H1 (cell line): Measurements from ENCODE around the gene CUEDC1. TPM values are rescaled to one million over a fixed set of nuclear protein-coding genes. Genes with fewer than 3 reads are reported as not detected.

Experiments used
- CTCF ChIA-PET: fragments of 300-600 bp; sonication (Branson Sonifier 250); formaldehyde crosslinking; loops from one replicate; lab custom pipeline; 2021; ENCODE audit not compliant: partially characterized antibody; lab: Charles Lee
- POLR2A ChIA-PET: fragments of 300-600 bp; sonication (Branson Sonifier 250); formaldehyde crosslinking; loops from one replicate; lab custom pipeline; 2021; ENCODE audit warnings: inconsistent platforms; ENCODE audit not compliant: partially characterized antibody; lab: Charles Lee
- DNase-seq, 2 experiments: peaks; one replicate each; pipeline versions ENCODE4 v3.0.0 to v3.0.0-alpha.2; 2010 to 2022; ENCODE audit warnings: low spot score in 2 of 2, low read depth in 1 of 2, mixed read lengths in 1 of 2
- FAIRE-seq: peaks from 2 replicates; lab custom pipeline; 2011; peaks lifted over from hg19 to GRCh38; lab: Jason Lieb, UNC
- H2AFZ ChIP-seq: 2 replicates; pipeline ENCODE4 v1.8.1; 2012; ENCODE audit warnings: low read length, inconsistent platforms
- H2AK5ac ChIP-seq: 2 replicates; pipeline ENCODE4 v1.6.1; 2013; ENCODE audit warnings: low read depth, low read length
- H2BK120ac ChIP-seq: replicated peaks from 2 replicates; pipeline ENCODE3; 2013; ENCODE audit warnings: low read depth, low read length, inconsistent platforms
- H2BK12ac ChIP-seq: 2 replicates; pipeline ENCODE4 v1.6.1; 2013; ENCODE audit warnings: low read depth, low read length
- H2BK15ac ChIP-seq: 2 replicates; pipeline ENCODE4 v1.6.1; 2013; ENCODE audit warnings: low read length
- H2BK20ac ChIP-seq: 2 replicates; pipeline ENCODE4 v1.6.1; 2013; ENCODE audit warnings: low read length
- H2BK5ac ChIP-seq: 2 replicates; pipeline ENCODE4 v1.6.1; 2013; ENCODE audit warnings: low read depth, low read length
- H3K14ac ChIP-seq: 2 replicates; pipeline ENCODE4 v1.6.1; 2013; ENCODE audit warnings: inconsistent platforms; ENCODE audit not compliant: insufficient read length
- H3K18ac ChIP-seq: 2 replicates; pipeline ENCODE4 v1.6.1; 2013; ENCODE audit warnings: low read length; ENCODE audit errors: extremely low read depth
- H3K23ac ChIP-seq: 2 replicates; pipeline ENCODE4 v1.6.1; 2013; ENCODE audit warnings: inconsistent platforms; ENCODE audit not compliant: insufficient read length
- H3K23me2 ChIP-seq: 2 replicates; pipeline ENCODE4 v1.6.1; 2013; ENCODE audit warnings: low read depth, low read length
- H3K27ac ChIP-seq: 2 replicates; pipeline ENCODE4 v1.6.1; 2011; ENCODE audit warnings: low read depth, low read length, inconsistent platforms
- H3K27me3 ChIP-seq, 4 experiments: replicated peaks in 1 of 4; 1 replicate in 1 of 4; 2 replicates in 3 of 4; pipeline versions ENCODE4 v1.6.1 to v1.8.1; 2011 to 2013; ENCODE audit warnings: low read length in 3 of 4, mild to moderate bottlenecking in 3 of 4, inconsistent platforms in 2 of 4, mixed read lengths in 2 of 4, moderate library complexity in 1 of 4; ENCODE audit not compliant: control insufficient read depth in 3 of 4, insufficient read depth in 3 of 4; ENCODE audit errors: extremely low read depth in 1 of 4
- H3K36me3 ChIP-seq, 4 experiments: 2 replicates each; pipeline versions ENCODE4 v1.6.1 to v1.8.1; 2011 to 2013; ENCODE audit warnings: mild to moderate bottlenecking in 4 of 4, low read length in 3 of 4, moderate library complexity in 2 of 4, control low read depth in 1 of 4, inconsistent platforms in 1 of 4; ENCODE audit not compliant: insufficient read depth in 4 of 4, control insufficient read depth in 2 of 4
- H3K4ac ChIP-seq: replicated peaks from 2 replicates; pipeline ENCODE3; 2013; ENCODE audit warnings: low read length, low read depth, mixed read lengths, inconsistent platforms; ENCODE audit not compliant: insufficient read length
- H3K4me1 ChIP-seq, 4 experiments: replicated peaks in 1 of 4; 1 replicate in 1 of 4; 2 replicates in 3 of 4; pipeline versions ENCODE4 v1.6.1 to v1.8.1; 2011 to 2013; ENCODE audit warnings: low read length in 3 of 4, inconsistent platforms in 2 of 4, mixed read lengths in 1 of 4; ENCODE audit not compliant: insufficient read depth in 4 of 4, control insufficient read depth in 3 of 4
- H3K4me2 ChIP-seq, 2 experiments: 2 replicates each; pipeline versions ENCODE4 v1.6.1 to v1.8.1; 2011 to 2013; ENCODE audit warnings: low read depth in 2 of 2, low read length in 2 of 2, control low read depth in 1 of 2, inconsistent platforms in 1 of 2, mild to moderate bottlenecking in 1 of 2; ENCODE audit not compliant: insufficient read depth in 1 of 2
- H3K4me3 ChIP-seq, 4 experiments: fragments of 200-600, 300-600 bp in 1 of 4; sonication (generic), shearing (Covaris generic), sonication (Bioruptor Twin) in 1 of 4; 2 replicates each; pipeline versions ENCODE4 v1.5.1 to v1.8.1; 2011 to 2016; ENCODE audit warnings: low read length in 4 of 4, low read depth in 3 of 4, control low read depth in 2 of 4, inconsistent platforms in 2 of 4, mild to moderate bottlenecking in 2 of 4, mixed read lengths in 1 of 4, moderate library complexity in 1 of 4; ENCODE audit not compliant: insufficient read depth in 2 of 4; ENCODE audit errors: extremely low read depth in 1 of 4
- H3K56ac ChIP-seq: replicated peaks from 2 replicates; pipeline ENCODE3; 2013; ENCODE audit warnings: low read depth, mild to moderate bottlenecking, mixed read lengths, low read length, inconsistent platforms; ENCODE audit not compliant: insufficient read length
- H3K79me1 ChIP-seq: 2 replicates; pipeline ENCODE4 v1.6.1; 2013; ENCODE audit warnings: low read depth, low read length, control low read depth
- H3K79me2 ChIP-seq, 2 experiments: 2 replicates each; pipeline versions ENCODE4 v1.6.1 to v1.8.1; 2012 to 2013; ENCODE audit warnings: low read length in 2 of 2, mild to moderate bottlenecking in 2 of 2, inconsistent platforms in 1 of 2; ENCODE audit not compliant: insufficient read depth in 2 of 2, control insufficient read depth in 1 of 2
- H3K9ac ChIP-seq, 4 experiments: replicated peaks in 1 of 4; 1 replicate in 1 of 4; 2 replicates in 3 of 4; pipeline versions ENCODE4 v1.6.1 to v1.8.1; 2011 to 2013; ENCODE audit warnings: low read depth in 3 of 4, low read length in 3 of 4, control low read depth in 2 of 4, mild to moderate bottlenecking in 2 of 4, moderate library complexity in 2 of 4, inconsistent platforms in 1 of 4; ENCODE audit errors: extremely low read depth in 1 of 4
- H3K9me3 ChIP-seq, 2 experiments: 2 replicates each; pipeline versions ENCODE4 v1.6.1 to v1.8.1; 2012 to 2013; ENCODE audit warnings: mild to moderate bottlenecking in 2 of 2, moderate library complexity in 2 of 2, control low read depth in 1 of 2, inconsistent platforms in 1 of 2, low read depth in 1 of 2, low read length in 1 of 2, mixed read lengths in 1 of 2; ENCODE audit not compliant: insufficient read depth in 2 of 2
- H4K20me1 ChIP-seq, 2 experiments: replicated peaks in 1 of 2; 2 replicates each; pipeline versions ENCODE3 to v1.8.1; 2011 to 2013; ENCODE audit warnings: inconsistent platforms in 2 of 2, low read length in 2 of 2, mild to moderate bottlenecking in 1 of 2; ENCODE audit not compliant: insufficient read depth in 2 of 2, control insufficient read depth in 1 of 2
- H4K5ac ChIP-seq: 2 replicates; pipeline ENCODE4 v1.6.1; 2013; ENCODE audit warnings: low read length, low read depth, mixed read lengths, inconsistent platforms; ENCODE audit not compliant: insufficient read length
- H4K8ac ChIP-seq: 2 replicates; pipeline ENCODE4 v1.8.0; 2013; ENCODE audit warnings: mild to moderate bottlenecking, moderate library complexity, low read length, inconsistent platforms; ENCODE audit not compliant: insufficient read depth; ENCODE audit errors: extremely low read depth
- H4K91ac ChIP-seq: replicated peaks from 2 replicates; pipeline ENCODE3; 2013; ENCODE audit warnings: low read length, mixed read lengths, inconsistent platforms; ENCODE audit not compliant: insufficient read length
- ATF3 ChIP-seq: IDR thresholded peaks from 2 replicates; pipeline ENCODE4 v1.6.1; 2011; ENCODE audit warnings: low read depth, mild to moderate bottlenecking, low read length; ENCODE audit not compliant: insufficient read depth
- BCL11A ChIP-seq, 2 experiments: IDR thresholded peaks; one replicate each; pipeline ENCODE4 v1.6.1; 2011; ENCODE audit warnings: low read depth in 2 of 2, low read length in 2 of 2, mild to moderate bottlenecking in 2 of 2
- CTBP2 ChIP-seq: IDR thresholded peaks from 2 replicates; pipeline ENCODE4 v1.7.0; 2011; ENCODE audit warnings: borderline replicate concordance, mild to moderate bottlenecking, moderate library complexity, mixed read lengths, low read length; ENCODE audit not compliant: insufficient read depth, insufficient read length
- EP300 ChIP-seq, 2 experiments: IDR thresholded peaks; 1 replicate in 1 of 2; 2 replicates in 1 of 2; pipeline ENCODE4 v1.6.1; 2011 to 2012; ENCODE audit warnings: low read depth in 2 of 2, low read length in 2 of 2, mild to moderate bottlenecking in 2 of 2, borderline replicate concordance in 1 of 2, inconsistent platforms in 1 of 2, moderate library complexity in 1 of 2
- FOSL1 ChIP-seq: IDR thresholded peaks from 2 replicates; pipeline ENCODE4 v1.6.1; 2011; ENCODE audit warnings: mild to moderate bottlenecking, low read depth, low read length, moderate library complexity; ENCODE audit not compliant: insufficient read depth
- HDAC6 ChIP-seq: IDR thresholded peaks from one replicate; pipeline ENCODE4 v1.7.1; 2012; ENCODE audit warnings: low read depth, mild to moderate bottlenecking, inconsistent platforms, low read length, moderate library complexity
- MAFK ChIP-seq: IDR thresholded peaks from 2 replicates; pipeline ENCODE4 v1.6.1; 2012; ENCODE audit warnings: low read depth, mild to moderate bottlenecking, improper control_type of control experiment, low read length
- NRF1 ChIP-seq: IDR thresholded peaks from 2 replicates; pipeline ENCODE4 v1.6.1; 2011; ENCODE audit warnings: mild to moderate bottlenecking, low read depth, low read length, improper control_type of control experiment
- PHF8 ChIP-seq: fragments of 200-600 bp; sonication (generic); conservative IDR thresholded peaks from 2 replicates; pipeline ENCODE4 v1.7.1; 2012; ENCODE audit warnings: low read depth, mild to moderate bottlenecking, inconsistent platforms, low read length, moderate library complexity
- SIN3A ChIP-seq, 2 experiments: IDR thresholded peaks in 1 of 2; conservative IDR thresholded peaks in 1 of 2; 2 replicates each; pipeline ENCODE4 v1.6.1; 2011 to 2012; ENCODE audit warnings: low read length in 2 of 2, improper control_type of control experiment in 1 of 2, low read depth in 1 of 2, mild to moderate bottlenecking in 1 of 2
- TCF12 ChIP-seq: IDR thresholded peaks from 2 replicates; pipeline ENCODE4 v1.6.1; 2011; ENCODE audit warnings: low read depth, mild to moderate bottlenecking, low read length
- TEAD4 ChIP-seq: IDR thresholded peaks from 2 replicates; pipeline ENCODE4 v1.6.1; 2012; ENCODE audit warnings: low read depth, low read length, inconsistent platforms, mixed read lengths
- polyA plus RNA-seq, 7 experiments: library from polyadenylated mRNA; depleted of rRNA in 3 of 7; stranded (reverse) in 5 of 7; unstranded in 2 of 7; fragments of >200 nt in 5 of 7; fragments of 200-250 nt in 2 of 7; gene quantifications; 1 replicate in 5 of 7; 2 replicates in 1 of 7; 4 replicates in 1 of 7; pipeline versions ENCODE4 v1.2.1 to v1.2.3, GENCODE V29; 2011 to 2013; ENCODE audit warnings: missing spikeins in 2 of 7, mixed read lengths in 2 of 7
- total RNA-seq: library from RNA; stranded (reverse); fragmentation: NEBNext Ultra II Directional; extraction: Animal tissue kit (Norgen Biotek cat#: 25700); gene quantifications from 2 replicates; pipeline ENCODE4 v1.2.1, GENCODE V29; 2021

The CUEDC1 gene
- total and polyA plus RNA-seq, 2 of the 8 experiments (the other 6 are each of a cell fraction or from before 2014, with no cell fraction given) = 4.0 to 10.7 TPM

GRCh38 chr17:57870283-57870635 lies 85.0 kb downstream of the CUEDC1 start:
- Histone ChIP-seq H4K91ac (peak overlapping the region; percentile 63), H3K4me3 (no peak overlapping the region), H3K23me2 (peaks cover 2% of the 10 kb centered on the region; the same call in 1 of the 2 replicates), H3K36me3 (no peaks in the 10 kb centered on the region; a peak in 1 of 8 replicates), H2BK20ac (0 out of 2 replicates have a peak overlapping the region, but pooled peaks have one; percentile 48), H2BK15ac (no peak overlapping the region), H3K23ac (no peak overlapping the region), H3K79me1 (no peaks in the 10 kb centered on the region), H4K20me1 (no peaks in the 10 kb centered on the region), H2AFZ (no peak overlapping the region), H3K4me2 (no peak overlapping the region), H2AK5ac (peak overlapping the region; percentile 82; the same call in 1 of the 2 replicates), H3K9ac (no peak overlapping the region), H3K14ac (no peak overlapping the region), H4K8ac (no peak overlapping the region), H4K5ac (no peak overlapping the region), H2BK120ac (no peak overlapping the region), H3K56ac (no peak overlapping the region), H3K79me2 (no peaks in the 10 kb centered on the region), H3K18ac (no peak overlapping the region), H3K4ac (no peak overlapping the region), H3K27me3 (peaks cover 0 to 2% (median under 1%) of the 10 kb centered on the region in 4 experiments; a peak in 3 of 7 replicates), H3K27ac (no peak overlapping the region), H2BK12ac (peak overlapping the region; percentile 75; the same call in 1 of the 2 replicates), H3K9me3 (no peaks in the 10 kb centered on the region), H3K4me1 (peaks cover 6 to 32% (median 24%) of the 10 kb centered on the region in 4 experiments), H2BK5ac (peak overlapping the region; percentile 13; the same call in 1 of the 2 replicates)
- DNase-seq = no peak
- CTCF ChIA-PET = interaction anchor here (0.7 to 20.7 kb wide), 11 partner anchors 8 to 126 kb away, joined by 3 to 221 read pairs (median 19); partner anchors contain the start of gene CUEDC1
- TF ChIP-seq PHF8 (no peak), FOSL1 (no peak), NRF1 (no peak), TCF12 (no peak), BCL11A (IDR thresholded peaks at IDR 0.05; ENCODE audit: low read depth in 2 of 2, low read length in 2 of 2) (no peak), HDAC6 (no peak), TEAD4 (no peak), CTBP2 (no peak), ATF3 (no peak), MAFK (no peak), SIN3A (conservative IDR thresholded peaks at IDR 0.05 in 1 of 2, IDR thresholded peaks at IDR 0.05 in 1 of 2; ENCODE audit: low read depth in 1 of 2, low read length in 2 of 2) (no peak), EP300 (IDR thresholded peaks at IDR 0.05; ENCODE audit: borderline replicate concordance in 1 of 2, low read depth in 2 of 2, low read length in 2 of 2) (no peak)
- FAIRE-seq = no peak
- POLR2A ChIA-PET = interaction anchor here (1.0 to 32.5 kb wide), 9 partner anchors 9 to 128 kb away, joined by 3 to 672 read pairs (median 4); partner anchors contain the start of genes SRSF1 and VEZF1
